Endothelial cell (in vitro differentiated cells): ENCODE data around the gene ATG7. TPM values are rescaled to one million over a fixed set of nuclear protein-coding genes. Genes with fewer than 3 reads are reported as not detected.

Experiments
- DNase-seq: peaks from one replicate; pipeline ENCODE4 v3.0.0; 2021; ENCODE audit warnings: low spot score
- H3K27ac Mint-ChIP-seq: one replicate; pipeline ENCODE4 v1.8.0; 2021; ENCODE audit warnings: mixed read lengths, inconsistent platforms; ENCODE audit not compliant: unreplicated experiment
- H3K27me3 Mint-ChIP-seq: one replicate; pipeline ENCODE4 v1.8.0; 2021; ENCODE audit warnings: mild to moderate bottlenecking, moderate library complexity, mixed read lengths, inconsistent platforms; ENCODE audit not compliant: unreplicated experiment
- H3K36me3 Mint-ChIP-seq: one replicate; pipeline ENCODE4 v1.8.0; 2021; ENCODE audit warnings: mild to moderate bottlenecking, low read depth, mixed read lengths, inconsistent platforms; ENCODE audit not compliant: unreplicated experiment
- H3K4me1 Mint-ChIP-seq: one replicate; pipeline ENCODE4 v1.8.0; 2021; ENCODE audit warnings: mild to moderate bottlenecking, mixed read lengths, inconsistent platforms; ENCODE audit not compliant: unreplicated experiment
- H3K4me3 Mint-ChIP-seq: one replicate; pipeline ENCODE4 v1.8.0; 2021; ENCODE audit warnings: mild to moderate bottlenecking, mixed read lengths, inconsistent platforms; ENCODE audit not compliant: unreplicated experiment
- H3K9me3 Mint-ChIP-seq: one replicate; pipeline ENCODE4 v1.8.0; 2021; ENCODE audit warnings: mixed read lengths, inconsistent platforms; ENCODE audit not compliant: unreplicated experiment
- total RNA-seq: library from RNA; stranded (reverse); fragmentation: NEBNext Ultra II Directional; extraction: Animal tissue kit (Norgen Biotek cat#: 25700); gene quantifications from one replicate; pipeline ENCODE4 v1.2.1, GENCODE V29; 2021; ENCODE audit not compliant: unreplicated experiment
- TF ChIP-seq, protein P1 (sequence below): fragments of 200-600 bp; sonication (generic); IDR thresholded peaks from one replicate; pipeline ENCODE4 v1.5.0; 2021; ENCODE audit warnings: antibody characterized with exemption; ENCODE audit not compliant: unreplicated experiment

Gene ATG7
- total RNA-seq, 1 donor from 2014 or later, result 30.6 TPM

DNA sequence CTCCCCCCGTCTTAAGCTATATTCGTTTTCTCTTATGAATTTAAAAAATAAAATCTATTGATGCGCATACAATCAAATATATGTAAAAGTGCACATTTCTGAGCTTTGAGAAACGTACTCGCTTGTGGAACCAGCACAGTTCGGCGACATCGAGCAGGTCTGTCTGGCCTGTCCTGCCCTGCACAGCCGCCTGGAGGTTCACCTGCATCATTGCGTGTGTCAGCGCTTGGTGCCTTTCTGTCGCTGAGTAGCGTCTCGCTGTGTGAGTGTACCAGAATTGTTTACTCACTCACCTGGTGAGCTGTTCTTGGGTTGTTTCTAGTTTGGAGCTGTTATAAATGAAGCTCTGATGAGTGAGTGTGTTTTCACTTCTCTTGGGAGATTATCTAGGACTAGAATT lies 267.5 kb downstream of the ATG7 start:
- Mint-ChIP-seq H3K4me1 (peaks cover 6% of the 10 kb centered on the region), H3K36me3 (no peaks in the 10 kb centered on the region), H3K27me3 (peaks cover 3% of the 10 kb centered on the region), H3K4me3 (no peak overlapping the region), H3K9me3 (no peaks in the 10 kb centered on the region), H3K27ac (no peak overlapping the region)
- DNase-seq, result no peak
- TF ChIP-seq, protein P1, sequence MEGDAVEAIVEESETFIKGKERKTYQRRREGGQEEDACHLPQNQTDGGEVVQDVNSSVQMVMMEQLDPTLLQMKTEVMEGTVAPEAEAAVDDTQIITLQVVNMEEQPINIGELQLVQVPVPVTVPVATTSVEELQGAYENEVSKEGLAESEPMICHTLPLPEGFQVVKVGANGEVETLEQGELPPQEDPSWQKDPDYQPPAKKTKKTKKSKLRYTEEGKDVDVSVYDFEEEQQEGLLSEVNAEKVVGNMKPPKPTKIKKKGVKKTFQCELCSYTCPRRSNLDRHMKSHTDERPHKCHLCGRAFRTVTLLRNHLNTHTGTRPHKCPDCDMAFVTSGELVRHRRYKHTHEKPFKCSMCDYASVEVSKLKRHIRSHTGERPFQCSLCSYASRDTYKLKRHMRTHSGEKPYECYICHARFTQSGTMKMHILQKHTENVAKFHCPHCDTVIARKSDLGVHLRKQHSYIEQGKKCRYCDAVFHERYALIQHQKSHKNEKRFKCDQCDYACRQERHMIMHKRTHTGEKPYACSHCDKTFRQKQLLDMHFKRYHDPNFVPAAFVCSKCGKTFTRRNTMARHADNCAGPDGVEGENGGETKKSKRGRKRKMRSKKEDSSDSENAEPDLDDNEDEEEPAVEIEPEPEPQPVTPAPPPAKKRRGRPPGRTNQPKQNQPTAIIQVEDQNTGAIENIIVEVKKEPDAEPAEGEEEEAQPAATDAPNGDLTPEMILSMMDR, result no peak

- Mint-ChIP-seq H3K4me1 (peaks cover 10% of the 10 kb centered on the region), H3K36me3 (no peaks in the 10 kb centered on the region), H3K4me3 (peak overlapping the region; percentile 47), H3K27ac (no peak overlapping the region), H3K27me3 (peaks cover 3% of the 10 kb centered on the region), H3K9me3 (no peaks in the 10 kb centered on the region)
- TF ChIP-seq, protein P1, result no peak
- DNase-seq, result no peak
These were observed 269.4 kb downstream of the ATG7 start for GRCh38 chr3:11541321-11542303.

- DNase-seq, result no peak
- TF ChIP-seq, protein P1, result no peak
- Mint-ChIP-seq H3K27ac (no peak overlapping the region), H3K4me1 (peaks cover 17% of the 10 kb centered on the region), H3K4me3 (no peak overlapping the region), H3K36me3 (no peaks in the 10 kb centered on the region), H3K9me3 (no peaks in the 10 kb centered on the region), H3K27me3 (peaks cover 3% of the 10 kb centered on the region)
These were observed 270.4 kb downstream of the ATG7 start for GRCh38 chr3:11542551-11542950.

DNA sequence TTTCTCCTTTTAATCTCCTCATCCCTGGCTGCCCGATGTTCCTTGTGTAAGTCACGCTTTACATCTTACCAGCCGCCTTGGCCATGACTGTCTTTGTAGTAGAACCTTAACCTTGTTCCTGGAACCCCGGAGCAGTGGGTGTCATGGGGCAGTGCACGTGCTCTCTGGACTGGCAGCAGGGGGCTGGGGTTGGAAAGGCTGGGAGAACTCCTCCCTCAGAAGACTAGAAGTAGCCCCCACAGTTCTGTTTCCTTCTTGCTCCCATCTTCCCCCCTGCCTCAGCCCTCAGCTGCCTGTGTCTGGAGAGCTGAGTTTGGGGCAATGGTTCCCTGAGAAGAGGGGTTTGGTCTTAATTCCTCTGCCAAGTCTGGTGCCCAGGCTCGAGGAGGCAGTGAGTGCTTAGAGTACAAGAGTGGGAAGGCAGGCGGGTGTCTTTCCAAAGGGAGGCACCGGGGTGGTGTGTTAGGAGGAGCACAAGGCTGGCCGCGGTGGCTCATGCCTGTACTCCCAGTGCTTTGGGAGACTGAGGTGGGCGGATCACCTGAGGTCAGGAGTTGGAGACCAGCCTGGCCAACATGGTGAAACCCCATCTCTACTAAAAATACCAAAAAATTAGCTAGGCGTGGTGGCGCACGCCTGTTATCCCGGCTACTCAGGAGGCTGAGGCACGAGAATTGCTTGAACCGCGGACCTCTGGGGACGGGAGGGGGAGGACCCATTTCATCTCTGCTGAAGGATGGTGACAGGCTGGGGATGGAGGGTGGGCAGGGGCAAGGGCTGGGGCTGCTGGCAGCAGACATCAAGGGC lies 271.1 kb downstream of the ATG7 start:
- Mint-ChIP-seq H3K27me3 (peaks cover 3% of the 10 kb centered on the region), H3K36me3 (no peaks in the 10 kb centered on the region), H3K4me1 (peaks cover 19% of the 10 kb centered on the region), H3K4me3 (no peak overlapping the region), H3K9me3 (no peaks in the 10 kb centered on the region), H3K27ac (no peak overlapping the region)
- TF ChIP-seq, protein P1, result no peak
- DNase-seq, result no peak
